BE2C (cell line): ENCODE data around the gene NMRK2.

Experiments
- DNase-seq: peaks from one replicate; pipeline ENCODE4 v3.0.0-alpha.2; 2020
- H3K27me3 ChIP-seq: fragments of 250-450 bp; sonication (Bioruptor Pico); 2 replicates; pipeline ENCODE4 v1.5.1; 2020; ENCODE audit warnings: mild to moderate bottlenecking
- H3K36me3 ChIP-seq: fragments of 250-450 bp; sonication (Bioruptor Pico); 2 replicates; pipeline ENCODE4 v1.5.1; 2020; ENCODE audit warnings: mild to moderate bottlenecking
- H3K4me1 ChIP-seq: fragments of 250-450 bp; sonication (Bioruptor Pico); 2 replicates; pipeline ENCODE4 v1.5.1; 2020
- H3K4me3 ChIP-seq: 2 replicates; pipeline ENCODE4 v1.5.1; 2011; ENCODE audit warnings: low read depth, low read length
- H3K9me3 ChIP-seq: fragments of 250-450 bp; sonication (Bioruptor Pico); 2 replicates; pipeline ENCODE4 v1.5.1; 2020
- CTCF ChIP-seq: IDR thresholded peaks from 2 replicates; pipeline ENCODE4 v1.5.1; 2012; ENCODE audit warnings: mild to moderate bottlenecking, low read depth, low read length

The NMRK2 gene

GRCh38 chr19:3987619-3988371, 54.9 kb downstream of the NMRK2 start:
- Histone ChIP-seq H3K4me1 (peaks cover 12% of the 10 kb centered on the region), H3K9me3 (no peaks in the 10 kb centered on the region), H3K27me3 (no peaks in the 10 kb centered on the region), H3K36me3 (peaks cover 24% of the 10 kb centered on the region), H3K4me3 (peak overlapping the region; percentile 100)
- DNase-seq = peak; percentile 91
- TF ChIP-seq CTCF = peak; percentile 86

DNA sequence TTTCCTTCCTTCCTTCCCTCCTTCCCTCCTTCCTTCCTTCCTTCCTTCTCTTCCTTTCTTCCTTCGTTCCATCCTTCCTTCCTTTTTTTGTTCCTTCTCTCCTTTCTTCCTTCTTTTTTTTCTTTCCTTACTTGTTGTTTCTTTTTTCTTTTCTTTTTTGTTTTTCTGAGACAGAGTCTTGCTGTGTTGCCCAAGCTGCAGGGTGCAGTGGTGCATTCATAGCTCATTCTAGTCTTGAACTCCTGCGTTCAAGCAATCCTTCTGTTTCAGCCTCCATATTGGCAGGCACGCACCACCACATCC, 57.9 kb downstream of the NMRK2 start:
- Histone ChIP-seq H3K4me1 (peaks cover 6% of the 10 kb centered on the region; the same call in 1 of the 2 replicates), H3K4me3 (no peak overlapping the region), H3K9me3 (no peaks in the 10 kb centered on the region), H3K27me3 (no peaks in the 10 kb centered on the region), H3K36me3 (no peaks in the 10 kb centered on the region)
- no peak for DNase-seq
- TF ChIP-seq CTCF = no peak
